HG02938 (cell line): ENCODE data around the gene PPP1R9A.

Experiments used
- ATAC-seq: cut with Tn5 transposase; IDR thresholded peaks from one replicate; pipeline ENCODE4 v1.9.1; 2021; ENCODE audit warnings: mild to moderate bottlenecking, moderate library complexity; ENCODE audit not compliant: unreplicated experiment

Gene PPP1R9A

GRCh38 chr7:95190515-95190914 lies 283.1 kb downstream of the PPP1R9A start:
- ATAC-seq = no peak

GRCh38 chr7:95191795-95192194 lies 284.4 kb downstream of the PPP1R9A start:
- no peak for ATAC-seq

- no peak for ATAC-seq
Observed at GRCh38 chr7:95198863-95199262, 291.5 kb downstream of the PPP1R9A start.

- no peak for ATAC-seq
Observed at GRCh38 chr7:95199779-95200558, 292.6 kb downstream of the PPP1R9A start.

GRCh38 chr7:95200741-95201140 lies 293.3 kb downstream of the PPP1R9A start:
- no peak for ATAC-seq

GRCh38 chr7:95201727-95202126 lies 294.3 kb downstream of the PPP1R9A start:
- ATAC-seq = no peak

GRCh38 chr7:95204618-95205017 lies 297.2 kb downstream of the PPP1R9A start:
- ATAC-seq = no peak

- no peak for ATAC-seq
Observed at GRCh38 chr7:95205665-95206225, 298.4 kb downstream of the PPP1R9A start.

GRCh38 chr7:95209276-95209675 lies 301.9 kb downstream of the PPP1R9A start:
- ATAC-seq = no peak

GRCh38 chr7:95209788-95210187 lies 302.4 kb downstream of the PPP1R9A start:
- no peak for ATAC-seq

- no peak for ATAC-seq
Observed at GRCh38 chr7:95213148-95213547, 305.8 kb downstream of the PPP1R9A start.

GRCh38 chr7:95213809-95214492 lies 306.6 kb downstream of the PPP1R9A start:
- no peak for ATAC-seq

GRCh38 chr7:95219721-95220120 lies 312.3 kb downstream of the PPP1R9A start:
- no peak for ATAC-seq

- ATAC-seq = no peak
Observed at GRCh38 chr7:95220328-95220727, 312.9 kb downstream of the PPP1R9A start.

GRCh38 chr7:95225301-95225700 lies 317.9 kb downstream of the PPP1R9A start:
- ATAC-seq = no peak

- no peak for ATAC-seq
Observed at GRCh38 chr7:95229301-95229700, 321.9 kb downstream of the PPP1R9A start.

- ATAC-seq = no peak
Observed at GRCh38 chr7:95238252-95238943, 331.0 kb downstream of the PPP1R9A start.

GRCh38 chr7:95240921-95241320 lies 333.5 kb downstream of the PPP1R9A start:
- no peak for ATAC-seq

- ATAC-seq = no peak
Observed at GRCh38 chr7:95242266-95242665, 334.9 kb downstream of the PPP1R9A start.

GRCh38 chr7:95244616-95245015 lies 337.2 kb downstream of the PPP1R9A start:
- no peak for ATAC-seq

GRCh38 chr7:95245828-95246500 lies 338.6 kb downstream of the PPP1R9A start:
- ATAC-seq = no peak
